GM06990 (cell line): ENCODE data around the gene IL17REL.

Experiments used
- DNase-seq: peaks from one replicate; pipeline ENCODE4 v3.0.0-alpha.2; 2011; ENCODE audit not compliant: insufficient read length; ENCODE audit errors: extremely low read depth
- H3K27me3 ChIP-seq: replicated peaks from 2 replicates; pipeline ENCODE4 v1.6.0; 2011; ENCODE audit warnings: low read length; ENCODE audit not compliant: control insufficient read depth, insufficient read depth
- H3K36me3 ChIP-seq: 2 replicates; pipeline ENCODE4 v1.5.1; 2011; ENCODE audit warnings: low read length; ENCODE audit not compliant: control insufficient read depth, insufficient read depth
- H3K4me3 ChIP-seq: replicated peaks from 2 replicates; pipeline ENCODE4 v1.5.1; 2011; ENCODE audit warnings: low read depth, mild to moderate bottlenecking, control low read depth, low read length
- CTCF ChIP-seq: IDR thresholded peaks from 2 replicates; pipeline ENCODE4 v1.5.1; 2011; ENCODE audit warnings: low read length, control low read depth, mild to moderate bottlenecking, inconsistent platforms; ENCODE audit not compliant: insufficient read depth, poor library complexity, severe bottlenecking

The IL17REL gene

GRCh38 chr22:49995361-49996118, 17.0 kb downstream of the IL17REL start:
- no peak for DNase-seq
- no peaks in the 10 kb centered on the region for H3K27me3 ChIP-seq
- no peaks in the 10 kb centered on the region for H3K36me3 ChIP-seq
- no peak overlapping the region for H3K4me3 ChIP-seq
- TF ChIP-seq CTCF: no peak

GRCh38 chr22:49995041-49995360, 17.6 kb downstream of the IL17REL start:
- H3K27me3 ChIP-seq: no peaks in the 10 kb centered on the region
- DNase-seq: no peak
- H3K4me3 ChIP-seq: no peak overlapping the region
- no peak for TF ChIP-seq CTCF
- no peaks in the 10 kb centered on the region for H3K36me3 ChIP-seq

- TF ChIP-seq CTCF: no peak
- H3K36me3 ChIP-seq: no peaks in the 10 kb centered on the region
- no peaks in the 10 kb centered on the region for H3K27me3 ChIP-seq
- no peak for DNase-seq
- no peak overlapping the region for H3K4me3 ChIP-seq
Observed at GRCh38 chr22:49994361-49995040, 18.1 kb downstream of the IL17REL start.

GRCh38 chr22:49993649-49994360, 18.8 kb downstream of the IL17REL start:
- DNase-seq: no peak
- no peak for TF ChIP-seq CTCF
- Histone ChIP-seq H3K4me3 (no peak overlapping the region), H3K27me3 (no peaks in the 10 kb centered on the region), H3K36me3 (no peaks in the 10 kb centered on the region)

- no peak for DNase-seq
- peak; percentile 95 for TF ChIP-seq CTCF
- Histone ChIP-seq H3K36me3 (no peaks in the 10 kb centered on the region), H3K4me3 (no peak overlapping the region), H3K27me3 (no peaks in the 10 kb centered on the region)
Observed at GRCh38 chr22:49992921-49993648, 19.5 kb downstream of the IL17REL start.
